ENCODE measurements around the gene TAF12.

TAF12 gene

DNA sequence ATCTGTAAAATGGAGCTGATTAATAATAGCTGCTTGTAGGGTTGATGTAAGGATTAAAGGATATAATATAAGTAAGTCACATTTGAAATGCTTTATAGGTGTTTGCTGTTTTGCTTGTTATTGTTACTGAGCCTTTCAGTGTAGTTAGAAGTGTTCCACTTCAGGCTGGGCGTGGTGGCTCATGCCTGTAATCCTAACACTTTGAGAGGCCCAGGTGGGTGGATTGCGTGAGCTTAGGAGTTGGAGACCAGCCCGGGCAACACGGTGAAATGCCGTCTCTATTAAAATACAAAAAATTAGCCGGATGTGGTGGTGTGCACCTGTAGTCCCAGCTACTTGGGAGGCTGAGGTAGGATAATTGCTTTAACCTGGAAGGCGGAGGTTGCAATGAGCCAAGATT, 77.8 kb downstream of the TAF12 start:
- Histone ChIP-seq H3K36me3 (ENCODE audit: insufficient read depth, low read length) (peaks cover 53% of the 10 kb centered on the region), H3K27ac (no peak overlapping the region)

DNA sequence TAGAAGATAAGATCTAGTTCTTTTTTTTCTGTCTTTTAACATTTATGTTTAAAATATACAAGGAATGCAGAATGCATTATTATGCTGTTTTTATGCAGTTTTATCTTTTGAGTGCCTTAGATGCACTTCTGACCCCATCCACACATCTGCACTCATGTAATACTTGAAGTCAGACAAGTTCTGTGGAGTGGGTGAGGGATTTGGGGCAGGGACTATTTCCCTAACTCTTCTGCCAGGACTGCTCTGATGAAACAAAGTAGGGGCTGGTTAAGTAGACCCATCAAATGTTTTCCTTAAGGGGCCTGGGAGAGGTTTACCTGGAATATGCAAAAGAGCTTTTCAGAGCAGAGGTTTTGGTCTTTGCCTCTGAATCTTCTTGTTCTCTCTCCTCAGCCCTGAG, 78.6 kb downstream of the TAF12 start:
- Histone ChIP-seq H3K36me3 (ENCODE audit: insufficient read depth, low read length) (peaks cover 57% of the 10 kb centered on the region), H3K9me3 (ENCODE audit: low read depth, low read length) (no peaks in the 10 kb centered on the region), H3K9ac (ENCODE audit: insufficient read length) (no peak overlapping the region), H3K27ac (no peak overlapping the region), H3K4me3 (no peak overlapping the region)
- TF ChIP-seq POLR2AphosphoS5 (IDR thresholded peaks at IDR 0.05; ENCODE audit: borderline replicate concordance, low read depth, low read length): no peak
- no peak for TF ChIP-seq EZH2 (IDR thresholded peaks at IDR 0.05)
- no peak for TF ChIP-seq FOXP2 (optimal IDR thresholded peaks at IDR 0.05; ENCODE audit: control extremely low read depth, extremely low read length, insufficient read depth)
- no peak for DNase-seq (ENCODE audit: low read depth, low spot score)

More for the DNA sequence above, 77.8 kb downstream of the TAF12 start:
- TF ChIP-seq POLR2AphosphoS5 (IDR thresholded peaks at IDR 0.05; ENCODE audit: borderline replicate concordance, low read depth, low read length): no peak
- no peak for TF ChIP-seq FOXP2 (optimal IDR thresholded peaks at IDR 0.05; ENCODE audit: control extremely low read depth, extremely low read length, insufficient read depth)
- no peak overlapping the region for H3K4me3 ChIP-seq
- no peak for DNase-seq (ENCODE audit: low read depth, low spot score)
- no peaks in the 10 kb centered on the region for H3K9me3 ChIP-seq (ENCODE audit: low read depth, low read length)
- no peak overlapping the region for H3K9ac ChIP-seq (ENCODE audit: insufficient read length)

DNA sequence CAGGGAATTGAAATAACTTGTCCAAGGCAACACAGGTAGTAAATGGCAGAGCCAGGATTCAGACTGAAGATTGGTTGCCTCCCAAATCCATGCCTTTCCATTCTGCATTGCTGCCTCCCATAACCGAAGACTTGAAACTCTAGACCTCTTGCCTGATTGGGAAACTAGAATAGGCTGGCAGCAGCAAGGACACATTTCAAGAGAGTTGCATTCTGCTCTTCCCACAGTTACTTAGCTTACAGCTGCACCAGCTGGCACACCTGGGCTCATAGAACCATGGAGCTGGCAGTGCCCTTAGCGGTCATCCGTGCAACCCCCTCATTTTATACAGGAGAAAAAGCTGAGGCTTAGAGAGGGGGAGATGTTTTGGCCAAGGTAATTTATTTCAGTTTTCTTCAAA, 82.0 kb downstream of the TAF12 start:
- Histone ChIP-seq H3K9me3 (ENCODE audit: low read depth, low read length) (no peaks in the 10 kb centered on the region), H3K4me3 (no peak overlapping the region), H3K36me3 (ENCODE audit: insufficient read depth, low read length) (peaks cover 46% of the 10 kb centered on the region), H3K27ac (no peak overlapping the region), H3K9ac (ENCODE audit: insufficient read length) (no peak overlapping the region)
- no peak for DNase-seq (ENCODE audit: low read depth, low spot score)
- no peak for TF ChIP-seq FOXP2 (optimal IDR thresholded peaks at IDR 0.05; ENCODE audit: control extremely low read depth, extremely low read length, insufficient read depth)
- no peak for TF ChIP-seq POLR2AphosphoS5 (IDR thresholded peaks at IDR 0.05; ENCODE audit: borderline replicate concordance, low read depth, low read length)
- no peak for TF ChIP-seq EZH2 (IDR thresholded peaks at IDR 0.05)

Data from SK-N-MC (cell line).